Fibroblast of mammary gland (primary cell): ENCODE data around the gene PPFIBP2.

Experiments
- DNase-seq: peaks from one replicate; pipeline ENCODE4 v3.0.0-alpha.2; 2010; ENCODE audit warnings: low read depth
- H3K4me3 ChIP-seq: 2 replicates; pipeline ENCODE4 v1.5.1; 2011; ENCODE audit warnings: low read depth, mild to moderate bottlenecking, low read length, moderate library complexity; ENCODE audit not compliant: control insufficient read depth
- CTCF ChIP-seq: conservative IDR thresholded peaks from 2 replicates; pipeline ENCODE4 v1.5.1; 2011; ENCODE audit warnings: low read depth, low read length, inconsistent platforms; ENCODE audit not compliant: control insufficient read depth, insufficient read depth

Gene PPFIBP2

GRCh38 chr11:7573558-7574296 is 59.9 kb downstream of the PPFIBP2 start:
- no peak overlapping the region for H3K4me3 ChIP-seq
- TF ChIP-seq CTCF: no peak
- DNase-seq: no peak

GRCh38 chr11:7574491-7575130 is 60.8 kb downstream of the PPFIBP2 start:
- no peak for DNase-seq
- no peak overlapping the region for H3K4me3 ChIP-seq
- TF ChIP-seq CTCF: no peak

GRCh38 chr11:7575841-7576725 is 62.3 kb downstream of the PPFIBP2 start:
- TF ChIP-seq CTCF: no peak
- DNase-seq: no peak
- no peak overlapping the region for H3K4me3 ChIP-seq

GRCh38 chr11:7576726-7577290 is 63.0 kb downstream of the PPFIBP2 start:
- TF ChIP-seq CTCF: no peak
- peak overlapping the region; percentile 42 for H3K4me3 ChIP-seq
- peak; percentile 56 for DNase-seq

GRCh38 chr11:7577291-7578190 is 63.7 kb downstream of the PPFIBP2 start:
- peak overlapping the region; percentile 42 for H3K4me3 ChIP-seq
- peak; percentile 50 for DNase-seq
- TF ChIP-seq CTCF: no peak
